HG02840 (cell line): ENCODE data around the gene ZNF512B.
"Not testable (repeated sequence)": the region's sequence is repeated elsewhere in the genome, so short reads cannot be mapped to it uniquely, and the experiment has no call there.

Experiments used
- ATAC-seq: cut with Tn5 transposase; IDR thresholded peaks from one replicate; pipeline ENCODE4 v1.9.1; 2021; ENCODE audit warnings: mild to moderate bottlenecking, moderate library complexity, moderate number of reproducible peaks; ENCODE audit not compliant: unreplicated experiment, low FRiP score

ZNF512B gene

DNA sequence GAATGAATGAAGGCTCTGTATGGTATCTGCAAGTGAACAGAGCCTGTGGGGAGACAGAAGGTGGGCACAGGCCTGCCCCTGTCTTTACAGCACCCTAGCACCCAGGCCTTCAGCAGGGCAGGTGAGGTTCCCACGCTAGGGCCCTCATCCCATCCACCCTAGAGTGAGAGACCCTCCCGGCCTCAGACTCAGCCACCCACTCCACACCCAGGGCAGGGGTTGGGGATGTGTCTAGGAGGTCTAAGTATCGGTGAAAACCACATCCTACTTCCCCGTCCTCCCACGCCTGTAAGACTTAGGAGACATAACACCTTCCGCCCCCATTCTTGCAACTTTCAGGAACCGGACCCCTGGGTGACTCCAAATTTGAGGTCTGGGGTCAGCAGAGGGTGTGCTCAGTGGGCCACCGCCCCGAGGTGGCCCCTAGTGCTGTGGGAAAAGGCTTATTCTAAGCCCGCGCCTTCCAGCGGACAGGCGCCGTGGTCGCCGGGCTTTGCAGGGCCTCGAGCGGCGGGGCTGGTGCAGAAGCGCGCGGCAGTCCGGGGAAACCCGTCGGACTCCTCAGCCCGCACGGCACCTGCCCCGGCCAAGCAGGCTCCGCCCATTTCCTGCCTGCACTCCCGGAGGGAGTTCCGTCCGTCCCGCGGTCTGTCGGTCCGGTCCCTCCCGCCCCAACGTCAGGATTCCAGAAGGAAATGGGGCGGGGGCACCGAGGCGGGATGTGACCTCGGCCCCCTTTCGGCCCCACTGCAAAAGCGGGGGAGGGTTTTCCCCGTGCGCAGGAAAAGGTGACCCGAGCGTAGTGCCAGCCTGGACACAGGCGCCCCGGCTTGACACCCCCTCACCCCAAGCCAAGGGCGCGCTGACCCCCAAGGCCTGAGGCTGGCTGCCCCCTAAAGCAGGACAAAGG lies 8.8 kb upstream of the ZNF512B start:
- peak; percentile 33 for ATAC-seq

DNA sequence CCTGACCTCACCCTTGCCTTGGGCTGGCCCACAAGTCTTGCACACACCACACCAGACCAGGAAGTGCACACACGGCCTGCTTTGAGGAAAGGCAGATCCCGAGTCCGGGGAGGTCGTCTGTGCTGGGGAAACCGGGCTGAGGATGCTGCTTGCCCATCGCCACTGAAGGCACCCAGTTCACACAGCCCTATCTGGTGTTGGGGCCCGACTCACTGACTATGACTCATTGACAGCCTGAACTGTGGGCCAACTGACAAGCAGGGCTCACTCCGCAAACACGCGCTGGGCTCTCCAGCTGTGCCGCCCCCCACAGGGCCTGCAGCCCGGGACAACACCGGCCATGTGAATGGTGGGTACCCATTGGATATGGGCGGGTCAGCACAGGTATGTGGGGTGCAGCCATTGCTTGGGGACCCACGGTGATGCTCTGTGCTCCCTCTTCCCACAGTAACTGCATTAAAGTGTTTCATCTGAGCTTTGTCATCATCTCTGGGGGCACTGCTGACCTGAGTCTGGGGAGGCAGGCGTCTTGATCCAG lies 8.1 kb upstream of the ZNF512B start:
- no peak for ATAC-seq

DNA sequence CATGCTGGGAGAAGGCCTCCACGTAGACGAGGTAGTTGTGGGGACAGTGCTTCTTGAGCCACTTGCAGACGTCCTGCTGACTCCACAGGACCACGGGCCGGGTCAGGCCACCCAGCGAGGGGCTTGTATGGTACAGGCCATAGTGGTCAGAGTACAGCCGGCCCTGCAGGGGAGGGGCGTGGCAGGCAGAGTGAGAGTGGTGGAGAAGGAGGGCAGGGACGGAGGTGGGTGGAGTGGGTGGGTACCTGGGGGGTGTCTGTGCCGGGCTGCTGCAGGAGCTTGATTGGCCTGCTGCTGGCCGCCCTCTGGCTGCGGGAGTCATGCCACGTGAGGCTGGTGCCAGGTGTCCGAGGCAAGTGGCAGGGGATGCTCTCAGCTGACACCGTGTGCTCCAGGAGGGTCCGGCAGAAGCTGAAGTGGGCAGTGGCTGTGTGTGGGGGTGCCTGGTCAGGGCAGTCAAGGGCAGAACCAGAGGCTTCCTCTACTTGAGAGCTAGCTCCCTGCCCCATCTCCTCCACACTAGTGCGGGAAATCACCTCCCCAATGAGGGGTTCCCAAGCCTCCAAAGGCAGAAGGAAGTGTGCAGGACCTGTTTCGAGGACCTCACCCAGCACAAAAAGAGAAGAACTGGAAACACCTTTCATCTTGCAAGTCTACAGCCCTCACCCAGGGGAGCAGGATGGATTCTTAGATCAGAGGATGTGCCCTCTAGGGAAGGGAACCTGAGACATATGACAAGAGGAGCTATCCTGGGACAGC lies 7.4 kb upstream of the ZNF512B start:
- no peak for ATAC-seq

DNA sequence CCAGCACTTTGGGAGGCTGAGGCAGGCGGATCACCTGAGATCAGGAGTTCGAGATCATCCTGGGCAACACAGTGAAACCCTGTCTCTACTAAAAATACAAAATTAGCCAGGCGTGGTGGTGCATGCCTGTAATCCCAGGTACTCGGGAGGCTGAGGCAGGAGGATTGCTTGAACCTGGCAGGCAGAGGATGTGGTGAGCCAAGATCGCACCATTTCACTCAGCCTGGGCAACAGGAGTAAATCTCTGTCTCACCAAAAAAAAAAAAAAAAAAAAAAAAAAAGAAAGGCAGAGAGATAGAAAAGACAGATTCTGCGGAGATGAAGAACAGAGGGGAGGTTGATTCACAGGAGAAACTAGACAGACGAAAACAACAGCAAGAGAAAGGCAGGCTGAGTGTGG lies 6.8 kb upstream of the ZNF512B start:
- ATAC-seq, result not testable (repeated sequence)

DNA sequence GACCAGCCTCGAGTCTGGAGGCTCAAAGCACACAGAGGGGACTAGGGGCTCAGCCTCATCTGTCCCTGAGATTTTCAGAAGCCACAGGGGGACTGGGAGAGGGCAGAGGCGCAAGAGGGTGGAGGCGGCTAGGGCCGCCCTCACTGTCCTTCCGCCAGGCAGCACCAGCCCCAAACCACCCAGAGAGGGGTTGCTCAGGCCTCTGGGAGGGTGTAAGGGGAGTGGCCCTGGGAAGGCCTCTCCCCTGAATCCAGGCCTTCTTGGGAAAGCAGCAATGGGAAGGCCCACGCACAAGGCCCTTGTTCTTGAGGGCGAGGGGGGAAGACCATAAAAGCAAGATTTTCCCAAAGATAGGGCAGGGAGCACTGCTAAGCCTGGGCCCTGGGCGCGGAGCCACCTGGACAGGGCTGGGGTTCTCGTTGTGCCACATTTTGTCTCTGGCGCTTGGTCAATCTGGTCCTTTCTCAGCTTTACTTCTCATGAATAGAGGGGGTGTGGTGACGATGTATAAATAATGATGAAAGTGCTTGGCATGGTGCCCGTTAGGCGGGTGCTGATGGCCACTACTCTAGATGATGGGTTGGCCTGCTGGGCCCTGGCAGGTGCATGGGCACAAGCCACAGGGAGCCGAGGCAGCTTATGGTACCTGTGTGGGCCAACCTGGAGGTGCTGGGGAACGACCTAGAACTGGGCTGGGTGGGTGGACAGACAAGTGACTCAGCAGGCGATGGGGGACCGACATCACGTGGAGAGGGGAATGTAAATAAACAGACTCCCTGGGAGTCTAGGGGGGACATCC lies 4.9 kb upstream of the ZNF512B start:
- no peak for ATAC-seq

DNA sequence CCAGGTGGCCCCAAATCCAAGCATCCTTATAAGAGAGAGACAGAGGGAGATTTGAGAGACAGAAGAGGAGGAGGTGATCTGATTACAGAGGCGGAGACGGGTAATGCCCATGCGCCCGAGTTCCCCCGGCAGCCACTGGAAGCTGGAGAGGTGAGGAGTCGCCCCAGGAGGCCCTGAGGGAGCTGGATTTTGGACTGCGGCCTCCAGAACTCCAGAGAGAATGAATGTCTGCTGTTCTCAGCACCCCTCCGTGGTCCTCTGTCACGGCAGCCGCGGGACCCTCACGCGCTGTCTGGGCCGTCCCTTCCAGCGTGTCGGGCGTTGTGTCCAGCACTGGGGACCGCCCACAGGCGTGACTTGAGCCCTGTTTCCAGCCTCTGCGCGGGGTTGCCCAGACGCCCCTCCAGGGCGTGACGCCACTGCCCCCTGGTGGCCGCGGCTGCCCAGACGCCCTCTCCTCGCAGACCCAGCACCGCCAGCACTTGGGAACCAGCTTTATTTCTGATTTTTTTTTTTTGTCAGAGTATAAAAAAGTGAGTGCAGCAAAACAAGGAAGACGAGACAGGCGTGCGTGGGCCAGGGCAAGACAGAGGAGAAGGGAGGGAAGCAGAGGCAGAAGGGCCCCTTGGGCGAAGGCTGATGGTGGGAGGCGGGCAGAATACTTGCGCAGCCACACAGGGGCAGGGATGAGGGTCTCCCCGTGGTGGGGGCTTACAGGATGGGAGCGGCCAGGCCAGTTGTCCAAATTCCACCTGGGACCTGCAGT lies 4.1 kb upstream of the ZNF512B start:
- ATAC-seq, result no peak

DNA sequence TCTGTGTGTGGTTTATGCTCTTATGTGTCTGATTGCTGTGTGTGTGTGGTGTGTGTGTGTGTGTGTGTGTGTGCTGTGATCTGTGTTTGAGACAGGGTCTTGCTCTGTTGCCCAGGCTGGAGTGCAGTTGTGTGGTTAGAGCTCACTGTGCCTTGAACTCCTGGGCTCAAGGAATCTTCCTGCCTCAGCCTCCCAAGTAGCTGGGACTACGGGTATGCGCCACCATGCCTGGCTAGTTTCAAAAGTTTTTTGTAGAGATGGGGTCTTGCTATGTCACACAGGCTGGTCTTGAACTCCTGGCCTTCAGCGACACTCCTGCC lies 3.4 kb upstream of the ZNF512B start:
- no peak for ATAC-seq

DNA sequence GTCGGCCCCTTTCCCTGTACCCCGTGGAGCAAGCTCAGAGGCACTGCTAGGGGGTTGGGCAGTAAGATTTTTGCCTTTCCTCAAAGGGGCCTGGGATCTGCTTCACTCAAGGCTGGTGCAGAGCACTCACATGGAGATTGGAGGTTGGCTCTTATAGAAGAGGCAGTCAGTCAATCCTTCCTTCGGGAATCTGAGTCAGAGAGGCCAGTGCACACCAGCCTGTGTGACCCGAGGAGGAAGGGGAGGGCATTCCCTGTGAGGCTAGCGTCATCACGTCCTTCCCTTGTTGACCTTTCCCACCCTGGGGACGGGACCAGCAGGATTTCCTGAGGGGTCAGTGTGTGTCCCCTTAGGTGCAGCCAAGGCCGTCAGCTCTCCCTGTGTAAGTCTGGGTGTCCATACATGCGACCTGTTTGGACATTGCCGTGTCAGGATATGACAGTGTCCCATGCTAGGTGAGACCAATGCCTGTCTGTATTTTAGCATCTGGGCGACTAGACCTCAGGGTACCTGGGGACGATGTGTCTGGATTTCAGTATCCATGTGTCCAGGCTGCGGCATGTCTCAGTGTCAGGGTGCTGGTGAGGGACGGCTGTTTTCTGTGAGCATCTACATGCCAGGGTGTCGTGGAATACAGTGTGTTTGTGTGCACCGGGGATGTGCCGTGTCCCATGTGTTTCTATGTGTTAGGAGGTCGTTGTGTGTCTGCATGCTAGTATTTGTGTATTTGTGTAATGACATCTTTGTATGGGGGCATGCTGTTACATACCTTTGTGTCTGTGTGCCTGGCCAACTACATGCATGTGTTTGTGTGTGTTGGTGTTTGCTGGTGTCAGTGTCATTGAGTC lies 2.8 kb upstream of the ZNF512B start:
- no peak for ATAC-seq

DNA sequence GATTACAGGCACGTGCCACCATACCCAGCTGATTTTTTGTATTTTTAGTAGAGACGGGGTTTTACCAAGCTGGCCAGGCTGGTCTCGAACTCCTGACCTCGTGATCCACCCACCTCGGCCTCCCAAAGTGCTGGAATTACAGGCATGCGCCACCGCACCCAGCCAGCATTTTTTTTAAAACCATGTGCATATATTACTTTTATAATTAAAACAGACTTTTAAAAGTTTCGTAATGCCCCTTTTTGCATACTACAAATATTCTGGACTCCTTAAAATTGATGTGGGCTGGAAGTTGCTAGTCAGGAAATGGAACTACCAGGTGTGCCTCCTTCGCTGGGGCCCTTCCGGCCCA lies 2.2 kb upstream of the ZNF512B start:
- ATAC-seq, result not testable (repeated sequence)

DNA sequence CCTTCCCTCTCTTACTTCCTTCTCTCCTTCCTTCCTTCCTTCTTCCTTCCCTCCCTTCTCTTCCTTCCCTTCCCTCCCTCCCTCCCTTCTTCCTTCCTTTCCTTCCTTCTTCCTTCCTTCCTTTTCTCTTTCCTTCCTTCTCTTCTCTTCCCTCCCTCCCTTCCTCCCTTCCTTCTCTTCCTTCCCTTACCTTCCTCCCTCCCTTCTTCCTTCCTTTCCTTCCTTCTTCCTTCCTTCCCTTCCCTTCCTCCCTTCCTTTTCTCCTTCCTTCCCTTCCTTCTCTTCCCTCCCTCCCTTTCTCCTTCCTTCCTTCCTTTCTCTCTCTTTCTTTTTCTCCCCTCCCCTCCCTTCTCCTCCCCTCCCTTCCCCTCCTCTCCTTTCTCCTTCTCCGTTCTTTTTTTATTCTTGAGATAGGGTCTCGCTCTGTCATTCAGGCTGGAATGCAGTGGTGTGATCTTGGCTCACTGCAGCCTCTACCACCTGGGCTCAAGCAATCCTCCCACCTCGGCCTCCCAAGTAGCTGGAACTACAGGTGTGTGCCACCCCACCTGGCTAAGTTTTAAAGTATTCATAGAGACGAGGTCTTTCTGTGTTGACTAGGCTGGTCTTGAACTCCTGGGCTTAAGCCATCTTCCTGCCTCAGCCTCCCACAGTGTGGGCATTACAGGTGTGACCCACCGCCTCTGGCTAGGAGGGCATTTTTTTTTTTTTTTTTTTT lies 1.1 kb upstream of the ZNF512B start:
- ATAC-seq, result no peak

DNA sequence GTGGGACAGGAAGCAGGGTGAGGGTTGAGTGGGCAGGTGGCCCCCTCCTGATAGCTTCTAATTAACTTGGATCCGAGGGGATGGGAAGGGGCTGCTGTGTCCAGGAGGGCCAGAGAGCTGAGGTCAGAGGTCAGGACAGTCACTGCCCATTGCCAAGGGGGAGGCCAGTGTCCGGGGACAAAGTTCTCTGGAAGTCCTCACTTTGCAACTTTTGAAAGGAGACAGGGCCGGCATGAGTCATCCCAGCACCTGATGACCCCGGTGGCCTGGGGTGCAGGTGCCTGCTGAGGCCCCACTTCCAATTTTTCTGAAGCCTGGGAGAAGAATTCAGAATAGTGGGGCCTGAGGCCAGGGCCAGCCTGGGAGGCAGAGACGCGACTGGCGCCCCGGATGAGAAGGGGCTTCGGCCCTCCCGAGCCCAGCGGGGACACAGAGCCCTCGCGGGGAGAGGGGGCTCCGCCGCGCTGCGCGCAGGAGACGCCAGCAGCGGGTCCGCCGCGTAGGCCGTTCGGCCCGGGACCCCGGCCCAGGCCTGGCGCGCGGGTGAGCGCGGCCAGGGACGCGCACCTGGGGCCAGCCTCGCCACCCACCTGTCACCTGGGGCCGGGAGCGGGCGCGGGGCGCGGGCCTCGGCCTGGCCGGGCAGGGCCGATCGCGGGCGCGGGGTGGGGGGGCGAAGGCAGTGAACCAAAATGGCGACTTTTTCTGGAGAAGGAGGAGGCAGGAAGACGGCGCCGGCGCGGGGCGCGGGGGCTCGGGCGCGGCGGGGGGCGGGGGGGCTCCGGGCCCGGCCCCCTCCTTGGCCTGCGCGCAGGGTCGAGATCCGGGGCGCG lies 586 bp downstream of the ZNF512B start:
- ATAC-seq, result no peak

DNA sequence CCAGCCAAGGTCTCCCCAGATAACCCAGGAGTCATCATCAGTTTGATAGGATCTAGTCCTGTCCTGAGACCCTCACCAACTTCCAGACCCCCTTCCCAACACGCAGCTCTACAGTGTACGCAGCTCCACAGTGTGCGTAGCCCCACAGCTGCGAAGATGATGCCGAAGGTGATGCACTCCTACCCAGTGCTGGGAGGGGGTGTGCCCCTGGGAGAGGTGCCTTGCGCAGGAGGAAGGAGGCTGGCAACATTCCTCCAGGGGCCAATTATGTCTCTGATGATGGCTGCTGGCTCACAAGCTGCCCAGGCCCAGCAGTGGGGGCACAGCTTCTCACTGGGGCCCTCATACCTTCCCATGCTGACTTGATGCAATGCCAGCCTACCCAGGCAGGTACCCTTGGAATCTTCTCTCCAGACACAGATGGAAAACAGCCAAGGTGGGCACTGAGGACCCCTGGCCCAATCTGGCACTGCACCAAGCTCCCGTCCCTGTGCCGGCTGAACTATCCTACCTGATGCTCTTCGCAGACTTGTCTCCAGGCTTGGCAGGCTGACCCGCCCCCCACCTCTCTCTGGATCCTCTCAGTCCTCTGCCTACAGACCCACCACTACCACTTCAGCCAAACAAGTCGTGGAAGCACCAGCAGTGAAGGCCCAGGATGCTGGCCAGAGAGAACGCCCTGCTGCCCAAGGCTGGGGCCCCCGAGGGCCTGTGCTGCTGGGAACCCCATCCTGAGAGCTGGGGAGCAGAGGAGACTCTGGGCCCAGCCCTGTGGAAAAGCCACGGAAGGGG lies 1.4 kb downstream of the ZNF512B start:
- no peak for ATAC-seq

DNA sequence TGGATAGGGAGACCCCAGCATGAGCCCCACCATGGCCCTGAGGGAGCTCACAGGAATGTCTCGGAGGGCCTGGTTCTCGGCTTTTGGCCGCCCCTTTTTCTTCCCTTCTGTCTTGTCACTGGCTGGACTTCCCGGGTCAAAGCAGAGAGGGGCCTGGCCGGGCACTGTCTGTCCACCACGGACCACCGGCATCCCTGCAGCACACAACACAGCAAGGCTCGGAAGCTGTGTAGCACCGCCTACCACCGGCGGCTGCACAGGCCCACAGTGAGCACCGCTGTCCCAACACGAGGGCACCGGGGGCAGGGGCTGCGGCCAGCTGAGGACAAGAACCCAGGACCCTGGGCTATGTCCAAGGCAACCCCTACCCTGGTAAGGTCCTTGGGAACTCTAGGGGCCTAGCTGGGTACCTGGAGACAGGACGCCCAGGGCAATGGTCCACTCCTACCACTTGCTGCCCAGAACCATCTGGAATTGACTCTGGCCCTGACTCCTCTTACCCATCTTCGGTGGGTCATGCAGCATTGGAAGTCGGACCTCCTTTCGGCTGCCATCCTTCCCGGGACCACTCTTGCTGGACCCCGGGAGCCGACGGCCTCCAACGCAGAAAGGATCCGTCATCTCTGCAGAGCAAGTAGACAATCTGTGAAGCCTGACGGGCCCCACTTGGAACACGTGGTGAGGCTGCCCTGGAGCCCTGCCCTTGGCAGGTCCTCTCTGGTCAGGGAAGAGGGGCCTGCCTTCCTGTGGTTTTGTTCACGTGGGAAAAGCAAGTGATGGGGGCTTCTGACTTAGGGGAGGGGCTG lies 2.2 kb downstream of the ZNF512B start:
- ATAC-seq, result no peak

DNA sequence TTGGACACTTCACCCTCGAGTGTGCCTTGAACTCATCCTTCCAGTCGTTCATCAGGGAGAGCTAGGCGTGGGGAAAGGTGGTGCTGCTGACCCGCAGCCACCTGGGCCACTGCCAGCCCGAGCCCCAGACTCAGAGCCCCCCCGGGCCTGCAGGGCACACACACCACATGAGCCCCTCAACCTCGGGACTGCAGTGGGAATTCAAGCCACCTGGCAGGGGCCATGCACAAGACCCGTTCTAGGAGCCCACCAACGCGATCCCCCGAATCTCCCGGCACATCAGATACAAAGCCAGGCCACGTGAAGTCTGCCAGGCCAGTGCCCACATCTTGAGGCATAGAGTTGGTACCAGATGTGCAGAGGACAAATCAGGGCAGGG lies 2.8 kb downstream of the ZNF512B start:
- no peak for ATAC-seq

DNA sequence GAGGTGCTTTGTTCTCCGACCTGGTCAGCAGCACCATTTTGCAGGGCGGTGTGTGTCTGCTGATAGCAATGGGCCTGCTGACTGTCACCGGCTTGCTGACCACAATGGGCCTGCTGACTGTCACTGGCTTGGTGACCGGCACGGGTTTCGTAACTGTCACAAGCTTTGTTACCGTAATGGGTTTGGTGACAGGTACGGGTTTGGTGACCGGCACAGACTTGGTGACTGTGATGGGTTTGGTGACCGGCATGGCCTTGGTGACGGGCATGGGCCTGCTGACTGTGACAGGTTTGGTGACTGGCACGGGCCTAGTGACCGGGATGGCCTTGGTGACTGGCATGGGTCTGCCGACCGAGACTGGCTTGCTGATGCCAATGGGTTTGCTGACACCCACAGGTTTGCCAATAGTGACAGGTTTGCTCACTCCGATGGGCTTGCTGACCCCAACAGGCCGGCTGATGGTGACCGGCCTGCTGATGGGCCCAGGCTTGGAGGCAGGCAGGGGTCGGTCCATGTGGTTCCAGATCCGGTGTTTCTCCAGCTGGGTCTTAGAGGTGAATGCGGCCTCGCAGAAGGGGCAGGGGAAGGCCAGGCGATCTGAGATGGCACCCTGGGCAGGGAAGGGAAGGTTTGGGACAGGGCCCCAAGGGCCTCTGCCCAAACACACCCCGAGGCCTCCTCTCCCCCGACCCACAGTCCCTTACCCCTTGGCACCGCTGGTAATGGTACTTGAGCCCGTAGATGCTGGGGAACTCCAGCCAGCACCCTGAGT lies 3.4 kb downstream of the ZNF512B start:
- no peak for ATAC-seq

DNA sequence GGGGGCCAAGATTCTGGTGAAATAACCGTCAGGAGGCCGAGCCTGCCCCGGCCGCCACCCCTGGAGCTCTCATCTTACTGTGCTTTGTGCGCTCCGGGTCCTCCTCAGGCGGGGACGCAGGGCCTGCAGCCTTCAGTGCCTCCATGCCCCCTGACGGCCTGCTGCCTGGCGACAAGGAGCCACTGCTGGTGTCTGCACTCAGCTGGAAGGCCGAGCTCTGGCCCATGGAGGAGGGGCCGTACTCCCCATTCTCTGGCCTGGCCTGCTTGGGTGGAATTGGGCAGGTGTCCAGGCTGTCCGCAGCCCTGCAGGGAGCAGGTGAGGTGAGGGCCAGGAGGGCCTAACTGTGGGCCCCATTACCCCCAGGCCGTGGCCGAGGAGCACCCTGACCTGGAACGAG lies 5.3 kb downstream of the ZNF512B start:
- no peak for ATAC-seq
